PC-9 (cell line): ENCODE data around the gene TDP2. TPM values are rescaled to one million over a fixed set of nuclear protein-coding genes. Genes with fewer than 3 reads are reported as not detected.
"Not testable (repeated sequence)": the region's sequence is repeated elsewhere in the genome, so short reads cannot be mapped to it uniquely, and the experiment has no call there.

Experiments
- BruUV-seq: library from RNA; stranded (reverse); fragments of 400-500 nt; replicated peaks from 2 replicates; lab custom pipeline; 2021; lab: Mats Ljungman, UMichigan
- CTCF ChIA-PET: fragments of 300-600 bp; sonication (Branson Sonifier 250); formaldehyde crosslinking; loops from one replicate; lab custom pipeline; 2022; ENCODE audit warnings: antibody characterized with exemption; lab: Charles Lee
- POLR2A ChIA-PET: fragments of 300-600 bp; sonication (Branson Sonifier 250); formaldehyde crosslinking; loops from one replicate; lab custom pipeline; 2022; ENCODE audit warnings: antibody characterized with exemption; ENCODE audit not compliant: unreplicated experiment; lab: Charles Lee
- DNase-seq, 2 experiments: peaks; one replicate each; pipeline versions ENCODE4 v3.0.0 to v3.0.0-alpha.2; 2015 to 2022; ENCODE audit warnings: mixed read lengths in 1 of 2
- H2AFZ ChIP-seq: fragments of 200-600 bp; sonication (generic); 2 replicates; pipeline ENCODE4 v1.8.1; 2017; ENCODE audit warnings: antibody characterized with exemption
- H3F3A ChIP-seq: fragments of 200-600 bp; sonication (generic); 2 replicates; pipeline ENCODE4 v1.8.1; 2017; ENCODE audit warnings: antibody characterized with exemption, mild to moderate bottlenecking, low read depth; ENCODE audit not compliant: insufficient read depth
- H3K27ac ChIP-seq: fragments of 200-600 bp; sonication (generic); 2 replicates; pipeline ENCODE4 v1.6.1; 2016; ENCODE audit warnings: mixed run types
- H3K27me3 ChIP-seq: fragments of 200-600 bp; sonication (generic); 2 replicates; pipeline ENCODE4 v1.6.1; 2016; ENCODE audit warnings: low read depth, mixed run types; ENCODE audit not compliant: insufficient read depth
- H3K36me3 ChIP-seq: fragments of 200-600 bp; sonication (generic); 2 replicates; pipeline ENCODE4 v1.6.1; 2016; ENCODE audit warnings: low read depth, mixed run types
- H3K4me1 ChIP-seq: fragments of 200-600 bp; sonication (generic); replicated peaks from 2 replicates; pipeline ENCODE4 v1.6.1; 2016; ENCODE audit warnings: mixed run types; ENCODE audit not compliant: insufficient read depth
- H3K4me2 ChIP-seq: fragments of 200-600 bp; sonication (generic); 2 replicates; pipeline ENCODE4 v1.6.1; 2017; ENCODE audit warnings: mixed run types
- H3K4me3 ChIP-seq: fragments of 200-600 bp; sonication (generic); 2 replicates; pipeline ENCODE4 v1.6.1; 2016; ENCODE audit warnings: mixed run types
- H3K79me2 ChIP-seq: fragments of 200-600 bp; sonication (generic); 2 replicates; pipeline ENCODE4 v1.6.1; 2017; ENCODE audit warnings: low read depth, mixed run types
- H3K9me2 ChIP-seq: fragments of 200-600 bp; sonication (generic); 2 replicates; pipeline ENCODE4 v1.8.1; 2017; ENCODE audit warnings: mild to moderate bottlenecking; ENCODE audit not compliant: insufficient read depth
- H3K9me3 ChIP-seq: fragments of 200-600 bp; sonication (generic); 2 replicates; pipeline ENCODE4 v1.8.1; 2016; ENCODE audit warnings: low read depth; ENCODE audit not compliant: insufficient read depth
- H4K20me1 ChIP-seq: fragments of 200-600 bp; sonication (generic); 2 replicates; pipeline ENCODE4 v1.8.1; 2017; ENCODE audit not compliant: insufficient read depth
- CTCF ChIP-seq: fragments of 200-600 bp; sonication (generic); conservative IDR thresholded peaks from 2 replicates; pipeline ENCODE4 v1.6.1; 2017; ENCODE audit warnings: mixed run types, antibody characterized with exemption, mild to moderate bottlenecking, moderate library complexity
- EZH2 ChIP-seq: fragments of 200-600 bp; sonication (generic); IDR thresholded peaks from 2 replicates; pipeline ENCODE4 v1.8.0; 2017; ENCODE audit warnings: antibody characterized with exemption, low read depth
- intact Hi-C: fragments of 100-400 bp; cut with micrococcal nuclease; formaldehyde crosslinking; loops from one replicate; pipeline ENCODE4 v1.10.0; 2022; ENCODE audit not compliant: unreplicated experiment
- total RNA-seq: library from RNA; stranded (reverse); gene quantifications from 2 replicates; pipeline ENCODE4 v1.2.3, GENCODE V29; 2021

Gene TDP2
- total RNA-seq, 1 experiment from 2014 or later = 95.8 TPM

DNA sequence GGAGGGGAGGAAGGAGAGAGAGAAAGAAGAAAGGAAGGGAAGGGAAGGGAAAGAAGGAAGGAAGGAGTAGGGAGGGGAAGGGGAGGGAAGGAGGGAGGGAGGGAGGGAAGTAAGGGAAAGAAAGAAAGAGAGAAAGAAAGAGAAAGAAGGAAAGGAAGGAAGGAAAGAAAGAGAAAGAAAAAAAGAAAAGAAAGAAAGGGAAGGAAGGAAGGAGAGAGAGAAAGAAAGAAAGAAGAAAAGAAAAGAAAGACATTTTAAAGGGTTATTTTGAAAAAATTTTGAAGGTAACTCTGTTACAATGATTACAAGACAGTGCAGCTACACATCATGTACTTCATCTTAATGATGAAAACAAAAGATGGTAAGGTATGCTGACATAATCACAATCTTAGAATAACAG is 24.6 kb downstream of the TDP2 start:
- Histone ChIP-seq H3K4me1 (peaks cover 32% of the 10 kb centered on the region), H4K20me1 (no peaks in the 10 kb centered on the region), H3K36me3 (no peaks in the 10 kb centered on the region), H3K79me2 (peaks cover 41% of the 10 kb centered on the region), H3K9me2 (no peaks in the 10 kb centered on the region), H3F3A (peaks cover 26% of the 10 kb centered on the region), H3K27me3 (no peaks in the 10 kb centered on the region), H3K4me3 (no peak overlapping the region), H2AFZ (no peak overlapping the region), H3K27ac (no peak overlapping the region), H3K4me2 (no peak overlapping the region), H3K9me3 (no peaks in the 10 kb centered on the region)
- ChIA-PET CTCF (no interaction called here), POLR2A (no interaction called here)
- DNase-seq = no peak
- no TSS peak for BruUV-seq
- TF ChIP-seq EZH2 (no peak), CTCF (no peak)
- intact Hi-C loops = no loop called here

DNA sequence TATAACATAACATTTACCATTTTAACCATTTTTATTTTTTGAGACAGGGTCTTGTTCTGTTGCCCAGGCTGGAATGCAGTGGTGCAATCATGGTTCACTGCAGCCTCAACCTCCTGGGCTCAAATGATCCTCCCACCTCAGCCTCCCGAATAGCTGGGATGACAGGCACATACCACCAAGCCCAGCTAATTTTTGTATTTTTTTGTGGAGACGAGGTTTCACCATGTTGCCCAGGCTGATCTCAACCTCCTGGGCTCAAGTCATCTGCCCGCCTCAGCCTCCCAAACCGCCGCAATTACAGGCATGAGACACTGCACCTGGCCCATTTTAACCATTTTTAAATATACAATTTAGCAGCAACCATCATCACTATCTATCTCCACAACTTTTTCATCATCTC is 26.1 kb downstream of the TDP2 start:
- H3K9me2 ChIP-seq, DNase-seq, BruUV-seq, CTCF ChIA-PET, H3K9me3 ChIP-seq, intact Hi-C loops, H3K4me2 ChIP-seq, H2AFZ ChIP-seq, H3K27ac ChIP-seq, H3K4me3 ChIP-seq, H4K20me1 ChIP-seq, H3K27me3 ChIP-seq, H3K36me3 ChIP-seq, POLR2A ChIA-PET: not testable (repeated sequence)
- H3K4me1 ChIP-seq = peaks cover 27% of the 10 kb centered on the region
- H3F3A ChIP-seq = peaks cover 13% of the 10 kb centered on the region
- H3K79me2 ChIP-seq = peaks cover 41% of the 10 kb centered on the region

GRCh38 chr6:24640166-24640565 is 26.5 kb downstream of the TDP2 start:
- Histone ChIP-seq H3K4me2 (no peak overlapping the region), H4K20me1 (no peaks in the 10 kb centered on the region), H3K4me3 (no peak overlapping the region), H3F3A (peaks cover 9% of the 10 kb centered on the region), H3K9me2 (no peaks in the 10 kb centered on the region), H3K36me3 (peaks cover 9% of the 10 kb centered on the region; the same call in 1 of the 2 replicates), H3K27me3 (no peaks in the 10 kb centered on the region), H3K9me3 (no peaks in the 10 kb centered on the region), H3K27ac (no peak overlapping the region), H3K4me1 (peaks cover 25% of the 10 kb centered on the region), H2AFZ (no peak overlapping the region), H3K79me2 (peaks cover 40% of the 10 kb centered on the region)
- no peak for TF ChIP-seq CTCF
- no peak for TF ChIP-seq EZH2
- CTCF ChIA-PET = no interaction called here
- intact Hi-C loops = no loop called here
- DNase-seq = no peak
- POLR2A ChIA-PET = no interaction called here
- BruUV-seq = no TSS peak

DNA sequence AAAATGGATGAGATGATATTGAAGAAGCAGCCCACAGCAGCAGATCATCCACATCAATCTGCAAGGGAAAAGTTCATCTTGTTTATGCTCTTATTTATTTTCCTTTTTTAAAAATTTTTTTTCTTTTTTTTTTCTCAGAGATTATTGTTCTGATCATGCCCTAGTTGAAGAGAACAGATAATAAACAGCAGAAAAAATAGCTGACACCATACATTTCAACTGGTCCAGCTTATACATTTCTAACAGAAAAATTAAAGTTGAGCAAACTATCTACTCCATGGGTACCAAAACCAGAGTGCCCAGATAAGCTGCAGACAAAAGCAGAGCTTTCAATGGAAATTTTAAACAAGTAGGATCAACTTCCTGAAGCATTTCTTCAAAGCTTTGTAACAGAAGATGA is 30.0 kb downstream of the TDP2 start:
- Histone ChIP-seq H3K9me2 (no peaks in the 10 kb centered on the region), H4K20me1 (no peaks in the 10 kb centered on the region), H3F3A (no peaks in the 10 kb centered on the region), H3K4me3 (no peak overlapping the region), H3K27me3 (no peaks in the 10 kb centered on the region), H3K36me3 (peaks cover 10% of the 10 kb centered on the region; the same call in 1 of the 2 replicates), H2AFZ (no peak overlapping the region), H3K4me1 (no peaks in the 10 kb centered on the region), H3K9me3 (no peaks in the 10 kb centered on the region), H3K79me2 (peaks cover 10% of the 10 kb centered on the region), H3K4me2 (no peak overlapping the region), H3K27ac (no peak overlapping the region)
- BruUV-seq = no TSS peak
- ChIA-PET POLR2A (no interaction called here), CTCF (interaction anchor here (0.7 kb wide), 1 partner anchor 1358 kb away, joined by 6 read pairs; no protein-coding TSS in a partner anchor)
- no peak for DNase-seq
- TF ChIP-seq CTCF (no peak), EZH2 (no peak)
- intact Hi-C loops = no loop called here
